GM19238 (cell line): ENCODE results near the gene SYCE3.
"Not testable (repeated sequence)": the region's sequence is repeated elsewhere in the genome, so short reads cannot be mapped to it uniquely, and the experiment has no call there.

Experiments used
- DNase-seq: peaks from one replicate; pipeline ENCODE4 v3.0.0; 2011; ENCODE audit warnings: low spot score; ENCODE audit not compliant: insufficient read length

SYCE3 gene

GRCh38 chr22:50551160-50551752 lies 11.5 kb downstream of the SYCE3 start:
- DNase-seq = no peak

- DNase-seq = no peak
Measured at GRCh38 chr22:50550395-50550794, 12.3 kb downstream of the SYCE3 start.

- peak; percentile 23 for DNase-seq
Measured at GRCh38 chr22:50548921-50549790, 13.6 kb downstream of the SYCE3 start.

GRCh38 chr22:50548040-50548920 lies 14.4 kb downstream of the SYCE3 start:
- peak; percentile 83 for DNase-seq

- DNase-seq = no peak
Measured at GRCh38 chr22:50547263-50547985, 15.3 kb downstream of the SYCE3 start.

- no peak for DNase-seq
Measured at GRCh38 chr22:50546326-50547262, 16.1 kb downstream of the SYCE3 start.

- no peak for DNase-seq
Measured at GRCh38 chr22:50545522-50546325, 17.0 kb downstream of the SYCE3 start, which contains the start of gene KLHDC7B. Gene KLHDC7B (plus strand): TSS chr22:50545899. CDS start chr22:50546244, 345 bp downstream.

- no peak for DNase-seq
Measured at GRCh38 chr22:50544746-50545253, 17.9 kb downstream of the SYCE3 start.

GRCh38 chr22:50544078-50544745 lies 18.5 kb downstream of the SYCE3 start:
- DNase-seq = peak; percentile 84

GRCh38 chr22:50542416-50542927 lies 20.2 kb downstream of the SYCE3 start:
- DNase-seq = no peak

- DNase-seq = not testable (repeated sequence)
Measured at GRCh38 chr22:50541667-50542026, 21.1 kb downstream of the SYCE3 start.

- no peak for DNase-seq
Measured at GRCh38 chr22:50540381-50540780, 22.3 kb downstream of the SYCE3 start.

GRCh38 chr22:50537765-50538164 lies 25.0 kb downstream of the SYCE3 start:
- no peak for DNase-seq

- no peak for DNase-seq
Measured at GRCh38 chr22:50536226-50536625, 26.5 kb downstream of the SYCE3 start.

- no peak for DNase-seq
Measured at GRCh38 chr22:50535113-50535512, 27.6 kb downstream of the SYCE3 start.

GRCh38 chr22:50533856-50534711 lies 28.6 kb downstream of the SYCE3 start:
- DNase-seq = not testable (repeated sequence)
